NCI-H2196 treated with DMSO at 0.1 percent for 48 hours (cell line): ENCODE results near the gene PCSK5.

Source experiments
- DNase-seq: peaks from one replicate; lab custom pipeline; 2025; ENCODE audit not compliant: unreplicated experiment; lab: John Stamatoyannopoulos, UW

PCSK5 gene

DNA sequence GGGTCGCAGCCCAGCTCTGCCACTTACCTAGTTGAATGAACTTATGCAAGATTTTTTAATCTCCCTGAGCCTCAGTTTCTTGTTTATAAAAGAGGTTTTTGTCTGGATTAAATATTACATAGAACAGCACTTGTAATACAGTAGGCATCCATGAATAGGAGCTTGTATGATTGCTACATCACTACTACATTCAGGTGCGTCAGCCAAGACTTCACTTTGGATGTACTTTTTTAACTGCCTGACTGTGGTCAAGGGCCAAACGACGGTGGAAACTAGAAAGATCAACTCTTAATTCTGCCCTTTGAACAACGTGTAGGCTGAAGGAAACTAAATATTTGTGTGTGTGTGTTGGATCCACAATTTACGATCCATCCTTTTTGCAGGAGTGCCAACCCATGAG, 330.9 kb downstream of the PCSK5 start:
- DNase-seq: no peak

DNA sequence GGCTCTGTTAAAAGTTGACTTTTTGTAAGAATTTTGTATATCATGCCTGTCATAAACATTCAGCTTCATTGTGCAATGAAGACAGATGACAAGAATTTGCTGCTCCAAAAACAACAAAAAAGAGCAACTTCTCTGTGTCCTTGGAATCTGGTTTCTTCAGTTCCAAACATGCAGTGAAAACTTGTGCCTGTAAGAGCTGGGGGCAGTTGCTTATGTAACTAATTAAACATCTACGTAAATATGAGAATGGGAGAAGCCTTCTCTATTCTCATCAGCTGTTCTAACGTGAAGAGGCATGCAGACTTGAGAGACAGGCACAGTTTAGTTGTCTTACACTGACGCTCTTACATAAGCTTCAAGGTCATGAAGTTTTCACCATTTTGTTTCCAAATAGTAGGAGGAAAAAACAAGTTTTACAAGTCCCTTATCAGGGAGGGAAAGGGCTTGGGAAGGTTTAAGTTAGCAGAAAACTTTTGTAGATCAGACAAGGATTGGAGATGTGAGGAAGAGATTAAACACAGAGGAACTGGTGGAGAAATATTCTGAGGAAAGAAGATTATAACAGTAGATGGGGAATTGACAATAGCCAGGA, 333.4 kb downstream of the PCSK5 start:
- no peak for DNase-seq

DNA sequence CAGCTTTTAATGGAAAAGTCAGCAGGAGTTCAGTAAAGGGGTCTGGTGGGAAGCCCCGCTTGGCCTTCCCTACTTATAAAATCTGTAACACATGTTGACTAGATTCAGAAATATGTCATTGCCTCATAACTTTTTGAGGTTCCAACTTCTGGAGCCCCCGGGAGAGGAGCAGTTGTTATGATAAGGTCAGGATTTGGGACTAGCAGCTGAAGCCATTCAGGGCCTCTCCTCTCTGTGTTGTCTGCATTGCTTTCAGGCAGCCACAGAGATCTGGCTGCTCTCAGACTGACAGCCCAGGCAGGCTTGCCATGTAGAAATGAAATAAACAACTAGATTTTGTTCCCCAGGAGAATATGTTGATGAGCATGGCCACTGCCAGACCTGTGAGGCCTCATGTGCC, 336.7 kb downstream of the PCSK5 start:
- no peak for DNase-seq

GRCh38 chr9:76231001-76231400, 340.5 kb downstream of the PCSK5 start:
- no peak for DNase-seq

DNA sequence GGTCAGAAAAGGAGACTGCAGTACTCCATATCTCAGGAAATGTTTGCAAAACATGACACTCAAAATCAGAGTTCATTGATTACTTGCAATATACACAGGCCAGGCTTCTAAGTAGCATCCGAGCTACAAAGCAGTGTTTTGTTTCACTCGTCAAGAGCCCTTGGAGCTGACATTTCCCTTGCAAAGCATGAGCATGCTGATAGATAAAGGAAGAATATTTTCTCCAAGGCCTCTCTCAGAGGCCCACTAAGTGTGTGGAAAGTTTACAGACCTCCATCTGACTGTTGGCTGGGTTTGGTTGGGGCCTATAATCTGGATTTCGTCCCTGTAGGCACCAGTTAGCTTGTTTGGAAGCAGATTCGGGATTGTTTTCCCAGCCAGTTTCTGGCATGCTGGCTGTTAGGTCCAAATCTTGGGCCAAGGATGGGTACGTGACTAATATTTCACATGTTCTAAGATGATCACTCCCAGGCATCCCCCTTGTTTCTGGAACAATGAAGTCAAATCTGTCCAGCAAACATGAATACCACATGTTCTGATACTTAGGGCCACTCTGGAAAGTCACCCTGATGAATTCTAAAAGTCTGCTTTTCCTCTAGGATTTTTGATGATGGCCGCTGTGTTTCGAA, 342.5 kb downstream of the PCSK5 start:
- DNase-seq: no peak

DNA sequence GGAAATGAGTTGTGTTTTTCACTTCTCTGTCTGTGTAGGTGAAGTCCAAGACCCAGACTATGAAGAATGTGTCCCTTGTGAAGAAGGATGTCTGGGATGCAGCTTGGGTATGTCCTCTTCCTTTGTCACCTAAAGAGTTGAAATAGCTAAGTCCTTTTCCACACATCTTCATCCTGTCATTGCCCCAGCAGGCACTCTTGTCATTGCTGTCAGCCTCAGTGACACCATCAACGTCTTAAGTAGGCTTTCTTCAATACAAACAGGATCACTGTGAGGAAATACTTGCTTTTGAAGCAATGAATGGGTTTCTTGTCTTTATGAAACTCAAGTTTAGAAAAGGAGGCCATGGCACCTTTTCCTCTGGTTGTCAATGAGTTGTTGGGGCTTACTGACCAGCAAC, 350.1 kb downstream of the PCSK5 start:
- no peak for DNase-seq

- DNase-seq: no peak
These were observed 355.0 kb downstream of the PCSK5 start for GRCh38 chr9:76245518-76245917.

DNA sequence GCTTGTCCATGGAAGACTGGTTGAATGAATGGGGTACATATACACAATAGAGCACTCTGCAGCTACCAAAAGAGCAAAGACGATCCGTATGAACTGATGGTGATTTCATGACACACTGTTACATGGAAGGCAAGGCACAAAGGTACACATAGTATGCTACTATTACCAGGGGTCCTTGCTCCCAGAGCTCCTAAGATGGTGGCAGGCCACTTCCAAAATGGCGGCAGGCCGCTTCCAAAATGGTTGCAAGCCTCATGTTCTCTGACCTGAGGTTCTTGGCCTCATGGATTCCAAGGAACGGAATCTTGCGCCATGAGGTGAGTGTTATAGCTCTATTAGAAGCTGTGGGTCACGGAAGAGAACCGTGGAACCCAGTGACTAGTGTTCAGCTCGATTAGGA, 356.2 kb downstream of the PCSK5 start:
- no peak for DNase-seq

- no peak for DNase-seq
These were observed 357.0 kb downstream of the PCSK5 start for GRCh38 chr9:76247426-76247825.

DNA sequence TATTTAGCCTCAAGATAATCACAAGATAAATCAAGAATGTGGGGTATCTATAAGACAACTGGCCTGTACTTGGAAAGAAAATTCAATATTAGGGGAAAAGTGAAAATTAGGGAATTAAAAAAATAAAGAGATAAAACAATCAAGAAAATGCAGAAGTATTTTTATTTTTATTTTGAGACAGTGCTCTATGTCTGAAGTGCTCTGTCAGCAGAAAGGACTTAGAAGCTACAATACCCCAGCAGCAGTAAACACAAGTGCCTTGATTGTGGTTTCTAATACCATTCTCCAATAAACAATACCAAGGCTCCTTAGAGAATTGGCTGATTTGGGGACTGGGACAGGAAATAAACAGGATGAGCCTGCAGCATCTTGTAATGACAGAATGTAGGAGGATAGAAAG, 358.8 kb downstream of the PCSK5 start:
- DNase-seq: no peak

GRCh38 chr9:76255781-76256455, 365.4 kb downstream of the PCSK5 start:
- no peak for DNase-seq

DNA sequence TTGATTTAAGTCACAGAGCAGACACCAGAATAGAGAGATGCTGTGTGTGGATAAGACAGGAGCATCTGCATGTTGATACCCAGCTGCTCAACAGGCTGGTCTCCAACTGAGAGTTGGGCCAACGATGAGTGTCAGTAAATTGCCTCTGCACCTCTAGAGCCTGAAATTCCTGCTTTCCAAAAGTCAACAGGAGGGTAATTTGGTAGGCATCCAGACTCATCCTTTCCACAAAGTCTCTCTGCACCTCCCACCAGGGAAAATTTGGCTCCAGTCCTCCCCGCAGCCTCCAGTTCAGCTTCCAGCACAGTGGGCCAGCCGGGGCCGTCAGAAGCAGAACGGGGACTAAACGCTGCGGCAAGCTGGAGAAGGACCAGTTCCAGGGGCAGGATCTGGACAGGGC, 366.8 kb downstream of the PCSK5 start:
- DNase-seq: no peak

- DNase-seq: no peak
These were observed 376.3 kb downstream of the PCSK5 start for GRCh38 chr9:76266649-76267283.

DNA sequence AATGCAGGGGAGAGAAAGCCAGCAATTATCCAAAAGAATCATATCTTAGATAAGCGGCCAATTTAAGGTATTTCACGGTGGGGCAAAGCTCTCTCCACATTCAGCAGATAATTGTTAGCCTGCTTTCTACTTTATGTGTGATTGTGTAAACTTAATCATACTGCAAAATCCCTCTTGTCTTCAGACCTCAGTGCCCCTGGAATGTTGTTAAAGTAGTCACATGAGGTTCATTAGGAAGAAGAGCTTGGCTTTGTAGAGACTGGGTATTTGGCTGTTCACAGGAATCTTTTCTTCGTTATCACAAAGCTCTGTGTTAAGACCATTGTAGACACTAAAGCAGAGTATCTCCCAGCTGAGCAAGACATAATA, 376.8 kb downstream of the PCSK5 start:
- DNase-seq: no peak

GRCh38 chr9:76269789-76270188, 379.3 kb downstream of the PCSK5 start:
- no peak for DNase-seq

DNA sequence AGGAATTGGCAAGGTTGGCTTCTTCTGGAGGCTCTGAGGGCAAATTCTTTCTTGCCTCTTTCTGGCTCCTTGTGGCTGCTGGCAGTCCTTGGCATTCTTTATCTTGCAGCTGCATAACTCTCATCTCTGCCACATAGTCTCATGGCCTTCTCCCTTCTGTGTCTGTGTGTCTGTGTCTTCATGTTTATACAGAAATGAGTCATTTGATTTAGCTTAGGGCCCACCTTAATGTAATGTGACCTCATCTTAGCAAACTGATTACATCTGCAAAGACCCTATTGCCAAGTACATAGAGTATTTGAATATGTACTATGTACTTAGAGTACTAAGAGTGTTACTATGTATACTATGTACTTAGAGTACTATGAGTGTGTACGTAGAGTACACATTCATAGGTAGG, 381.3 kb downstream of the PCSK5 start:
- DNase-seq: no peak

- no peak for DNase-seq
These were observed 398.6 kb downstream of the PCSK5 start for GRCh38 chr9:76289042-76289441.

- no peak for DNase-seq
These were observed 399.2 kb downstream of the PCSK5 start for GRCh38 chr9:76289703-76290102.

DNA sequence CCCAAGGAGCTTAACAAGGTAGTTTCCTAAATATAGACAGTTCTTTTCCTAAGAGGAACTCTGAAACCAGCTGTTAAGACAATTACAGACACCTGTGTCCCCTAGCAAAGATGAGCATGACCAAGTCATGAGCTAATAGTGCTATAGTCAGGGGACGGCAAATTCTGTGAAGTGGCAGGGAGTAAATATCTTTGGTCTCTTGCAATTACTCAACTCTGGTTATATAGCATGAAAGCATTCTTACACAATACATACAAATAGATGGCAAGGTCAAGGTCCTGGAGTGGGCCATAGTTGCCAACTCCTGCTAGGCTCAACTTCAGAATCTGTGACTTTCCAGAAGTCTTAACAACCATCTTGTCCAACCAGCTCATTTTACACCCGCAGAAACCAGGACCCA, 400.1 kb downstream of the PCSK5 start:
- DNase-seq: no peak

- no peak for DNase-seq
These were observed 401.8 kb downstream of the PCSK5 start for GRCh38 chr9:76292246-76292645.

GRCh38 chr9:76292658-76293057, 402.2 kb downstream of the PCSK5 start:
- no peak for DNase-seq

DNA sequence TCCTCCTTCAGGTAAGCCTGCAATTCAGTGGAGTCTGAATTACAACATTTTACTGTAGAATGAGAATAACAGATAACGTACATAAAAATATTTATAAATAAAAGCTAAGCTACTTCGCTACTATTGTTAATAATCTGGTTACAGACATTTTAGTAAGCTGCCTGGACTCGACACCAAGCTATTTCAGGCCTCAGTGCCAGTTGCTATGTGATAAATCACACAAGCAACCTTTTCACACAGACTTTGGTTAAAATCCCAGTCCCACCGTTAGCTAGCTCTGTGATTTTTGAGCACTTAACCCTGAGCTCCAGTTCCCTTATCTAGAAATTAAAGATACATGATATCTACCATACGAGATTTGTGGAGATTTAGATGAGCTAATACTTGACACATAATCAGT, 403.8 kb downstream of the PCSK5 start:
- no peak for DNase-seq
